ENCODE measurements around the gene TMA7B.

DNA sequence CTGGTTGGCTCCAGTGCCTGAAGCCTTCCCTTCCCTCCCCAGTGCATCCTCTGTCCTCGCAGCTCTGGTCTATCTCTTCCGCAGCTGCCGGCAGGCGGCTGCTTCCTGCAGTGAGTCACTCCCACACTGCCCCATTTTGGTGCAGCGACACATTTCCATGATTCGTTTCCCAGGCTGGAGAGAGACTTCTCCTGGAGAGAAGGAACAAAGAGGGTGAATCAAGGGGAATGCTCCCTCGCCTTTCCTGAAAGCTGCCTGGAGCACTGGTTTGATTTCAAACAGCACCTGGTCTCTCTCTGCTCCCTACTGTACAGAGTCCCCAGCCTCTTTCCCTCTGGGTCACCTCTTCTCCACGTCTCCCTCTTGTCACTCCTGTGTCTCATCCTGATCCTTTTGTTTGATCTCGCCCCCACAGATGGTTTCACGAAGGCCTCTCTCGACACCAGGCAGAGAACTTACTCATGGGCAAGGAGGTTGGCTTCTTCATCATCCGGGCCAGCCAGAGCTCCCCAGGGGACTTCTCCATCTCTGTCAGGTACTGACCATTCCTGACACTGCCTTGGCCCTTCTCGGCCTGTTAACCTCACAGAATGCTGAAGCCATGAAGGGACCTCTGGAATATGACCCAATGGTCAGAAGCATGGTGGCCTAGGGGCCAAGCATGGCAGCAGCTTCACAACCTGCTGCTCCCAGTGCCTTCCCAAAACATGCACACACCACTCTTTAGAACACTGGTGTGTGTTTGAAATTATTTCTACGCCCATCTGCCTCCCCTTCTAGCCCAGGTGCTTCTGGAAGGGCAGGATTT lies at the start of gene TMA7B:
- TF ChIP-seq CTCF (IDR thresholded peaks at IDR 0.05) (peak; percentile 30), EZH2 (IDR thresholded peaks at IDR 0.05) (no peak), EZH2phosphoT487 (IDR thresholded peaks at IDR 0.05) (no peak)
